H1 (cell line): ENCODE data around the gene TCF4. TPM values are rescaled to one million over a fixed set of nuclear protein-coding genes. Genes with fewer than 3 reads are reported as not detected.

ENCODE experiments used
- KDM1A ChIP-seq: fragments of 200-600, 300-600 bp; sonication (generic); IDR thresholded peaks from 2 replicates; pipeline ENCODE4 v1.7.1; 2016; ENCODE audit warnings: mild to moderate bottlenecking, low read length, borderline replicate concordance
- RAD21 ChIP-seq, 2 experiments: IDR thresholded peaks in 1 of 2; conservative IDR thresholded peaks in 1 of 2; 2 replicates each; pipeline ENCODE4 v1.6.1; 2011; ENCODE audit warnings: low read depth in 2 of 2, low read length in 2 of 2, improper control_type of control experiment in 1 of 2, inconsistent platforms in 1 of 2, mild to moderate bottlenecking in 1 of 2, moderate library complexity in 1 of 2
- SP4 ChIP-seq: IDR thresholded peaks from 2 replicates; pipeline ENCODE4 v1.6.1; 2012; ENCODE audit warnings: low read length, inconsistent platforms
- polyA plus RNA-seq, 7 experiments: library from polyadenylated mRNA; depleted of rRNA in 3 of 7; stranded (reverse) in 5 of 7; unstranded in 2 of 7; fragments of >200 nt in 5 of 7; fragments of 200-250 nt in 2 of 7; gene quantifications; 1 replicate in 5 of 7; 2 replicates in 1 of 7; 4 replicates in 1 of 7; pipeline versions ENCODE4 v1.2.1 to v1.2.3, GENCODE V29; 2011 to 2013; ENCODE audit warnings: missing spikeins in 2 of 7, mixed read lengths in 2 of 7
- total RNA-seq: library from RNA; stranded (reverse); fragmentation: NEBNext Ultra II Directional; extraction: Animal tissue kit (Norgen Biotek cat#: 25700); gene quantifications from 2 replicates; pipeline ENCODE4 v1.2.1, GENCODE V29; 2021

Gene TCF4
- total and polyA plus RNA-seq, 2 of the 8 experiments (the other 6 are each of a cell fraction or from before 2014, with no cell fraction given): 59.3 to 118 TPM

GRCh38 chr18:55404136-55404830 lies 183.7 kb downstream of the TCF4 start (continued):
- TF ChIP-seq RAD21 (IDR thresholded peaks at IDR 0.05 in 1 of 2, conservative IDR thresholded peaks at IDR 0.05 in 1 of 2; ENCODE audit: low read depth in 2 of 2, low read length in 2 of 2): no peak
- no peak for TF ChIP-seq KDM1A
- TF ChIP-seq SP4: no peak
